ENCODE results near the gene FAM193A. TPM values are rescaled to one million over a fixed set of nuclear protein-coding genes. Genes with fewer than 3 reads are reported as not detected.
"Not testable (repeated sequence)": the region's sequence is repeated elsewhere in the genome, so short reads cannot be mapped to it uniquely, and the experiment has no call there.

FAM193A gene
- polyA plus RNA-seq, 4 donors: 10.0 to 19.2 (median 12.8) TPM

DNA sequence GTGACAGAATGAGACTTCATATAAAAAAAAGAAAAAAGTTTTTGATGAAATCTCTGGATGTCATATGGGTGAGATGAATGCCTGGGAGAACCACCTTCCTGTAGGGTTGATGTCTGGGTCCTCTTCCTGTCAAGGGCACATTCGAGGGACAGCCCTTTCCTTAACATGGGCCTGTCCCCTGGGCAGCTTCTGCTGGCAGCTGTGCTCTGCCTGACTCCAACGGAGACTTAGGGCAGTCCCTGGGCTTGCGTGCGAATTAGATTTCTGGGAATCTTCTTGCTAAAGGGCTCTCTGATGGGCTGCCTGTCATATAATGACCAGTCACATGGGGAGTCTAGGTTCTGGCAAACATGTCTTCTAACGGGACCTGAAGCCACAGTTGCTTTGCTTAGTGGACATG is 179.0 kb downstream of the FAM193A start:
- Histone ChIP-seq H3K4me3 (ENCODE audit: low read depth in 1 of 3, low read length in 3 of 3) (no peak overlapping the region), H3K9me3 (ENCODE audit: control insufficient read depth in 2 of 2, insufficient read depth in 1 of 2, low read depth in 1 of 2, low read length in 1 of 2) (peaks cover 0 to 4% of the 10 kb centered on the region in 2 donors), H3K36me3 (ENCODE audit: control insufficient read depth in 3 of 3, insufficient read depth in 2 of 3, low read depth in 1 of 3, low read length in 3 of 3) (peaks cover 3 to 51% (median 5%) of the 10 kb centered on the region in 3 donors), H3K27ac (ENCODE audit: low read depth in 1 of 3, low read length in 2 of 3) (peak overlapping the region in 1 of 3 donors; percentile 18), H3K4me1 (ENCODE audit: control insufficient read depth in 3 of 3, insufficient read depth in 2 of 3, low read depth in 1 of 3, low read length in 2 of 3) (peaks cover 0 to 2% (median 0%) of the 10 kb centered on the region in 3 donors), H3K27me3 (ENCODE audit: control insufficient read depth in 3 of 3, insufficient read depth in 3 of 3, low read length in 3 of 3) (no peaks in the 10 kb centered on the region)
- WGBS, 3 donors: 68 to 92% (median 88%) methylated on average over 5 of the region's 5 CpGs
- FAIRE-seq (no peak), DNase-seq (no peak)

GRCh38 chr4:2716236-2716635 is 179.8 kb downstream of the FAM193A start:
- Histone ChIP-seq H3K27ac (ENCODE audit: low read depth in 1 of 3, low read length in 2 of 3) (no peak overlapping the region), H3K36me3 (ENCODE audit: control insufficient read depth in 3 of 3, insufficient read depth in 2 of 3, low read depth in 1 of 3, low read length in 3 of 3) (peaks cover 3 to 55% (median 5%) of the 10 kb centered on the region in 3 donors), H3K9me3 (ENCODE audit: control insufficient read depth in 2 of 2, insufficient read depth in 1 of 2, low read depth in 1 of 2, low read length in 1 of 2) (peaks cover 0 to 4% of the 10 kb centered on the region in 2 donors), H3K4me1 (ENCODE audit: control insufficient read depth in 3 of 3, insufficient read depth in 2 of 3, low read depth in 1 of 3, low read length in 2 of 3) (peaks cover 0 to 2% (median 0%) of the 10 kb centered on the region in 3 donors), H3K4me3 (ENCODE audit: low read depth in 1 of 3, low read length in 3 of 3) (no peak overlapping the region), H3K27me3 (ENCODE audit: control insufficient read depth in 3 of 3, insufficient read depth in 3 of 3, low read length in 3 of 3) (no peaks in the 10 kb centered on the region)
- no peak for FAIRE-seq
- no peak for DNase-seq
- 94 to 98% (median 95%) methylated on average over 8 of the region's 8 CpGs for WGBS, 3 donors

- Histone ChIP-seq H3K27ac (ENCODE audit: low read depth in 1 of 3, low read length in 2 of 3) (no peak overlapping the region), H3K4me3 (ENCODE audit: low read depth in 1 of 3, low read length in 3 of 3) (no peak overlapping the region), H3K36me3 (ENCODE audit: control insufficient read depth in 3 of 3, insufficient read depth in 2 of 3, low read depth in 1 of 3, low read length in 3 of 3) (peaks cover 0 to 66% (median 2%) of the 10 kb centered on the region in 3 donors), H3K4me1 (ENCODE audit: control insufficient read depth in 3 of 3, insufficient read depth in 2 of 3, low read depth in 1 of 3, low read length in 2 of 3) (no peaks in the 10 kb centered on the region), H3K9me3 (ENCODE audit: control insufficient read depth in 2 of 2, insufficient read depth in 1 of 2, low read depth in 1 of 2, low read length in 1 of 2) (no peaks in the 10 kb centered on the region), H3K27me3 (ENCODE audit: control insufficient read depth in 3 of 3, insufficient read depth in 3 of 3, low read length in 3 of 3) (no peaks in the 10 kb centered on the region)
- DNase-seq (no peak), FAIRE-seq (no peak)
- WGBS, 3 donors: 83 to 90% (median 85%) methylated on average over 11 of the region's 11 CpGs
These were observed 185.1 kb downstream of the FAM193A start for GRCh38 chr4:2721586-2721985.

DNA sequence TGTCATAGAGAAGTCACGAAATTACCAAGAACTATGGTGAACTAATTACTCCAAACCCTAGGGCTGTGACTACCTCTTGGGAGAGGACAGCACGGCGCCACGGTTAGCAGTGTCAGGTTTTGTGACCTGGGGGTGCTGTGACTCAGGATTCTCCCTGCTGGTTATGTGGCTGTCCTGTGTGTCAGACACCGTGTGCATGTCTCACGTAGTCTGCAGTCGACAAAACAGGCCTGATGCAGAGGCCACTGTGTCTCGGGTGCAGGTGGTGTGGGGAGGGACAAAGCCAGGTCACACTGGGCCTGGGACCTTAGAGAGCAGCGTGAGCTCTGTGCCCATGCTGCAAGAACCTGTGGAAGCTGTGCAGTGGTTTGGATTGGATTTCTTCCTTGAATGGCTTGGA is 185.6 kb downstream of the FAM193A start:
- Histone ChIP-seq H3K27me3 (ENCODE audit: control insufficient read depth in 3 of 3, insufficient read depth in 3 of 3, low read length in 3 of 3) (no peaks in the 10 kb centered on the region), H3K4me1 (ENCODE audit: control insufficient read depth in 3 of 3, insufficient read depth in 2 of 3, low read depth in 1 of 3, low read length in 2 of 3) (no peaks in the 10 kb centered on the region), H3K27ac (ENCODE audit: low read depth in 1 of 3, low read length in 2 of 3) (no peak overlapping the region), H3K9me3 (ENCODE audit: control insufficient read depth in 2 of 2, insufficient read depth in 1 of 2, low read depth in 1 of 2, low read length in 1 of 2) (no peaks in the 10 kb centered on the region), H3K36me3 (ENCODE audit: control insufficient read depth in 3 of 3, insufficient read depth in 2 of 3, low read depth in 1 of 3, low read length in 3 of 3) (peaks cover 0 to 64% (median 2%) of the 10 kb centered on the region in 3 donors), H3K4me3 (ENCODE audit: low read depth in 1 of 3, low read length in 3 of 3) (no peak overlapping the region)
- DNase-seq (no peak), FAIRE-seq (no peak)
- 94 to 97% (median 97%) methylated on average over 9 of the region's 9 CpGs for WGBS, 3 donors

DNA sequence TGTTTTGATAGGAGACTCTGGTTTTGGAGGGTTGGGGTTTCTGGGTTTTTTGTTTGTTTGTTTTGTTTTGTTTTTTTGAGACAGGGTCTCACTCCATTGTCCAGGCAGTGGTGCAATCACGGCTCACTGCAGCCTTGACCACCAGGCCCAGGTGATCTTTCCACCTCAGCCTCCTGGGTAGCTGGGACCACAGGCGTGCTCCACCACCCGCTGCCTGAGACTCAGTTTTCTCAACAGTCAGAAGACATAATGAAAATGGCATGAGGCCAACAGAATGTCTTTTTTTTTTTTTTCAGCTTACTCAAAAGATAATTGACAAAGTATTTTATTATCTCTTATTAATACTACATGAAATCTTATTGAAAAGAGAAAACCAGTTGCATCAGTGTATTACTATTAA is 187.3 kb downstream of the FAM193A start:
- DNase-seq (no peak), FAIRE-seq (no peak)
- Histone ChIP-seq H3K27ac (ENCODE audit: low read depth in 1 of 3, low read length in 2 of 3) (no peak overlapping the region), H3K4me3 (ENCODE audit: low read depth in 1 of 3, low read length in 3 of 3) (no peak overlapping the region), H3K27me3 (ENCODE audit: control insufficient read depth in 3 of 3, insufficient read depth in 3 of 3, low read length in 3 of 3) (no peaks in the 10 kb centered on the region), H3K36me3 (ENCODE audit: control insufficient read depth in 3 of 3, insufficient read depth in 2 of 3, low read depth in 1 of 3, low read length in 3 of 3) (peaks cover 0 to 56% (median 2%) of the 10 kb centered on the region in 3 donors), H3K4me1 (ENCODE audit: control insufficient read depth in 3 of 3, insufficient read depth in 2 of 3, low read depth in 1 of 3, low read length in 2 of 3) (no peaks in the 10 kb centered on the region), H3K9me3 (ENCODE audit: control insufficient read depth in 2 of 2, insufficient read depth in 1 of 2, low read depth in 1 of 2, low read length in 1 of 2) (no peaks in the 10 kb centered on the region)
- WGBS, 3 donors: 91 to 95% (median 93%) methylated on average over 3 of the region's 3 CpGs

- H3K36me3 ChIP-seq (ENCODE audit: control insufficient read depth in 3 of 3, insufficient read depth in 2 of 3, low read depth in 1 of 3, low read length in 3 of 3): peaks cover 0 to 64% (median 1%) of the 10 kb centered on the region in 3 donors
- no peaks in the 10 kb centered on the region for H3K27me3 ChIP-seq (ENCODE audit: control insufficient read depth in 3 of 3, insufficient read depth in 3 of 3, low read length in 3 of 3)
- WGBS, 3 donors: 93 to 96% (median 95%) methylated on average over 4 of the region's 4 CpGs
- H3K27ac ChIP-seq (ENCODE audit: low read depth in 1 of 3, low read length in 2 of 3): no peak overlapping the region
- H3K4me1 ChIP-seq (ENCODE audit: control insufficient read depth in 3 of 3, insufficient read depth in 2 of 3, low read depth in 1 of 3, low read length in 2 of 3): no peaks in the 10 kb centered on the region
- no peak overlapping the region for H3K4me3 ChIP-seq (ENCODE audit: low read depth in 1 of 3, low read length in 3 of 3)
- no peaks in the 10 kb centered on the region for H3K9me3 ChIP-seq (ENCODE audit: control insufficient read depth in 2 of 2, insufficient read depth in 1 of 2, low read depth in 1 of 2, low read length in 1 of 2)
- DNase-seq: no peak
- no peak for FAIRE-seq
These were observed 188.9 kb downstream of the FAM193A start for GRCh38 chr4:2725380-2725779.

- H3K36me3 ChIP-seq (ENCODE audit: control insufficient read depth in 3 of 3, insufficient read depth in 2 of 3, low read depth in 1 of 3, low read length in 3 of 3): peaks cover 0 to 65% (median 3%) of the 10 kb centered on the region in 3 donors
- H3K9me3 ChIP-seq (ENCODE audit: control insufficient read depth in 2 of 2, insufficient read depth in 1 of 2, low read depth in 1 of 2, low read length in 1 of 2); FAIRE-seq; H3K4me1 ChIP-seq (ENCODE audit: control insufficient read depth in 3 of 3, insufficient read depth in 2 of 3, low read depth in 1 of 3, low read length in 2 of 3); H3K27ac ChIP-seq (ENCODE audit: low read depth in 1 of 3, low read length in 2 of 3); H3K27me3 ChIP-seq (ENCODE audit: control insufficient read depth in 3 of 3, insufficient read depth in 3 of 3, low read length in 3 of 3); H3K4me3 ChIP-seq (ENCODE audit: low read depth in 1 of 3, low read length in 3 of 3); DNase-seq: not testable (repeated sequence)
- WGBS, 3 donors: 94 to 98% (median 96%) methylated on average over 15 to 17 of the region's 17 CpGs
These were observed 190.4 kb downstream of the FAM193A start for GRCh38 chr4:2726881-2727280.

DNA sequence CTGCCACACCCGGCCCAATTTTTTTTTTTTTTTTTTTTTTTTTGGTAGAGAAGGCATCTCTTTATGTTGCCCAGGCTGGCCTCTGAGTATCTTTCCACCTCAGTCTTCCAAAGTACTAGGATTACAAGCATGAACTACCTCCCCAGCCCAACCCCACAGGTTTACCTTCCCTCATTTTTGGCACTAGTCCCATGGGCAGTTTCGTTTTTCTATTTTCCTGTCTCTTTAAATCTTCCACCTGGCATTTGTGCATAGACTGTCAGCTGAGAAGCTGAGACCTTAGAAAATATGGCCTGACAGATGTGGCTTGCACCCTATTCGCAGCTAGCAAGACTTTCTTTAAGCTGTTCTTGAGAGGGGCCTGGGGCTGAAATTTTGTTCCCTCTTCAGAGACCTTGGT is 191.8 kb downstream of the FAM193A start:
- H3K36me3 ChIP-seq (ENCODE audit: control insufficient read depth in 3 of 3, insufficient read depth in 2 of 3, low read depth in 1 of 3, low read length in 3 of 3): peaks cover 2 to 66% (median 6%) of the 10 kb centered on the region in 3 donors

More for the DNA sequence above, 191.8 kb downstream of the FAM193A start:
- DNase-seq: no peak
- H3K4me1 ChIP-seq (ENCODE audit: control insufficient read depth in 3 of 3, insufficient read depth in 2 of 3, low read depth in 1 of 3, low read length in 2 of 3): no peaks in the 10 kb centered on the region
- H3K4me3 ChIP-seq (ENCODE audit: low read depth in 1 of 3, low read length in 3 of 3): no peak overlapping the region
- no peaks in the 10 kb centered on the region for H3K27me3 ChIP-seq (ENCODE audit: control insufficient read depth in 3 of 3, insufficient read depth in 3 of 3, low read length in 3 of 3)
- no peaks in the 10 kb centered on the region for H3K9me3 ChIP-seq (ENCODE audit: control insufficient read depth in 2 of 2, insufficient read depth in 1 of 2, low read depth in 1 of 2, low read length in 1 of 2)
- no peak for FAIRE-seq
- no peak overlapping the region for H3K27ac ChIP-seq (ENCODE audit: low read depth in 1 of 3, low read length in 2 of 3)
- WGBS, 3 donors: 67 to 78% (median 73%) methylated on average over 2 to 3 of the region's 3 CpGs
